ENCODE results near the gene DERA.

DNA sequence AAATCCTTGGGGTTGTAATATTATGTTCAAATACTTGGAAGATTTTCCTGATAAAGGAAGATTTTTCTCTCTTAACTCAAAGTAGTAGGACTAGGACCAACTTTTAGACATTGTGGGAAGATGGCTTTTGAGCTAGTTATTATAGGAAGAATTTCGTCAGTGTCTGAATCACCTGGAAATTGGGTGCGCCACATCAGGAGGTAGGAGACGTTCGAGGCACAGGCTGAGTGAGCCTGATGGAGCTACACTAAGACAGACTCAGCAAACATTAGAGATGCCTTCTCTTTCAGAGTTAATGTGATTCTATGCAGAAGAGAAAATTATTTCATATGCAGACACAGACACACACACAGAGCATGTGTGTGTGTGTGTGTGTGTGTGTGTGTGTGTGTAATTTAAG is 84.7 kb downstream of the DERA start:
- TF ChIP-seq CTCF (IDR thresholded peaks at IDR 0.05), result no peak
- TF ChIP-seq POLR2A (IDR thresholded peaks at IDR 0.05), result no peak

All from adrenal gland (tissue), 5 donors.